OCI-LY7 (cell line): ENCODE measurements around the gene STIM2. TPM values are rescaled to one million over a fixed set of nuclear protein-coding genes. Genes with fewer than 3 reads are reported as not detected.

Experiments used
- BruUV-seq: library from RNA; stranded (reverse); fragments of 400-500 nt; replicated peaks from 2 replicates; lab custom pipeline; 2021; lab: Mats Ljungman, UMichigan
- CTCF ChIA-PET: fragments of 300-600 bp; sonication (Branson Sonifier 250); formaldehyde crosslinking; loops from one replicate; lab custom pipeline; 2022; ENCODE audit warnings: antibody characterized with exemption; ENCODE audit not compliant: unreplicated experiment; lab: Charles Lee
- POLR2A ChIA-PET: fragments of 300-600 bp; sonication (Branson Sonifier 250); formaldehyde crosslinking; loops from one replicate; lab custom pipeline; 2022; ENCODE audit warnings: antibody characterized with exemption; lab: Charles Lee
- DNase-seq: peaks from one replicate; pipeline ENCODE4 v3.0.0-alpha.2; 2015; ENCODE audit warnings: low spot score
- H2AFZ ChIP-seq: fragments of 200-600 bp; sonication (generic), shearing (Covaris generic); 2 replicates; pipeline ENCODE4 v1.6.1; 2014; ENCODE audit warnings: mild to moderate bottlenecking, antibody characterized with exemption, low read length, moderate library complexity
- H3K27ac ChIP-seq: fragments of 200-600 bp; sonication (generic); 2 replicates; pipeline ENCODE4 v1.5.1; 2014; ENCODE audit warnings: mixed run types, low read depth, mild to moderate bottlenecking, moderate library complexity, low read length, inconsistent platforms; ENCODE audit not compliant: poor library complexity, severe bottlenecking
- H3K36me3 ChIP-seq: fragments of 200-600 bp; sonication (generic); 2 replicates; pipeline ENCODE4 v1.6.1; 2014; ENCODE audit warnings: mild to moderate bottlenecking, antibody characterized with exemption, low read length, moderate library complexity, mixed read lengths; ENCODE audit not compliant: insufficient read depth
- H3K4me1 ChIP-seq: fragments of 200-600 bp; sonication (generic); 2 replicates; pipeline ENCODE4 v1.5.1; 2014; ENCODE audit warnings: mild to moderate bottlenecking, low read length; ENCODE audit not compliant: insufficient read depth, poor library complexity, severe bottlenecking
- H3K4me2 ChIP-seq: fragments of 200-600 bp; sonication (generic); 2 replicates; pipeline ENCODE4 v1.6.1; 2014; ENCODE audit warnings: mild to moderate bottlenecking, low read length
- H3K4me3 ChIP-seq: fragments of 200-600 bp; sonication (generic); 2 replicates; pipeline ENCODE4 v1.5.1; 2014; ENCODE audit warnings: mild to moderate bottlenecking, low read depth, low read length; ENCODE audit not compliant: poor library complexity, severe bottlenecking
- H3K79me2 ChIP-seq: fragments of 200-600 bp; sonication (generic); 2 replicates; pipeline ENCODE4 v1.6.1; 2016; ENCODE audit warnings: low read depth, mild to moderate bottlenecking, low read length, moderate library complexity, mixed read lengths; ENCODE audit not compliant: insufficient read depth
- H3K9me2 ChIP-seq: fragments of 200-600 bp; sonication (generic); 2 replicates; pipeline ENCODE4 v1.6.1; 2016; ENCODE audit warnings: mild to moderate bottlenecking, low read length, mixed read lengths; ENCODE audit not compliant: insufficient read depth
- H3K9me3 ChIP-seq: fragments of 200-600 bp; sonication (generic); 2 replicates; pipeline ENCODE4 v1.6.1; 2014; ENCODE audit warnings: mild to moderate bottlenecking, mixed run types, low read length, mixed read lengths
- H4K20me1 ChIP-seq: fragments of 200-600 bp; sonication (generic); 2 replicates; pipeline ENCODE4 v1.6.1; 2014; ENCODE audit warnings: mild to moderate bottlenecking, antibody characterized with exemption, low read length, moderate library complexity, mixed read lengths; ENCODE audit not compliant: insufficient read depth
- EZH2phosphoT487 ChIP-seq: fragments of 200-600 bp; sonication (generic); IDR thresholded peaks from 2 replicates; pipeline ENCODE4 v1.6.1; 2018; ENCODE audit warnings: low read depth, borderline replicate concordance, mild to moderate bottlenecking, mixed run types, antibody characterized with exemption, low read length, moderate library complexity, mixed read lengths
- intact Hi-C: fragments of 100-400 bp; cut with micrococcal nuclease; formaldehyde crosslinking; loops from one replicate; pipeline ENCODE4 v1.10.0; 2022; ENCODE audit not compliant: unreplicated experiment
- total RNA-seq, 2 experiments: library from RNA; depleted of rRNA in 1 of 2; stranded (reverse); fragments of >200 nt in 1 of 2; shearing (Covaris generic) in 1 of 2; gene quantifications; 2 replicates each; pipeline ENCODE4 v1.2.3, GENCODE V29; 2014 to 2022
- TF ChIP-seq, protein P1 (sequence below): fragments of 200-600 bp; sonication (generic); conservative IDR thresholded peaks from 2 replicates; pipeline ENCODE4 v1.5.1; 2014; ENCODE audit warnings: mild to moderate bottlenecking, antibody characterized with exemption, low read length, moderate library complexity, mixed read lengths

STIM2 gene
- total RNA-seq, 2 experiments from 2014 or later: 108 to 309 TPM

DNA sequence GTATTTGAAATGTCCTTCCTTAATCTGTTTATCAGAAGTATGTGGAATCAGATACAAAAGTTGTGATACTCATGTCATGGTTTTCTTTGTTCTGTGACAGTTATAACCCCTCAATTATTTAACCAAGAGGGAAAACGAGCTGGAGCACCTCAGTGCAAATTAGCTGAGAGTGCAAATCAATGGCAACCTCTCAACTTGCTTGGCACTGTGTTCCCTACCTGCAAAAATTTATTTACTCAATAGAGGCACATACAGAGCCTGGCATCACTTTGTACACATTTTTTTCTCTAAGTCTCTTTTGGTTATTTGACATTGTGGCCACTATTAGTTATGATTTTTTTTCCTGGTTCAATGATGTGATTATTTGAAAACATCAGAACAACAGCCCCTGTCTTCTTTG lies 186.2 kb downstream of the STIM2 start:
- no TSS peak for BruUV-seq

DNA sequence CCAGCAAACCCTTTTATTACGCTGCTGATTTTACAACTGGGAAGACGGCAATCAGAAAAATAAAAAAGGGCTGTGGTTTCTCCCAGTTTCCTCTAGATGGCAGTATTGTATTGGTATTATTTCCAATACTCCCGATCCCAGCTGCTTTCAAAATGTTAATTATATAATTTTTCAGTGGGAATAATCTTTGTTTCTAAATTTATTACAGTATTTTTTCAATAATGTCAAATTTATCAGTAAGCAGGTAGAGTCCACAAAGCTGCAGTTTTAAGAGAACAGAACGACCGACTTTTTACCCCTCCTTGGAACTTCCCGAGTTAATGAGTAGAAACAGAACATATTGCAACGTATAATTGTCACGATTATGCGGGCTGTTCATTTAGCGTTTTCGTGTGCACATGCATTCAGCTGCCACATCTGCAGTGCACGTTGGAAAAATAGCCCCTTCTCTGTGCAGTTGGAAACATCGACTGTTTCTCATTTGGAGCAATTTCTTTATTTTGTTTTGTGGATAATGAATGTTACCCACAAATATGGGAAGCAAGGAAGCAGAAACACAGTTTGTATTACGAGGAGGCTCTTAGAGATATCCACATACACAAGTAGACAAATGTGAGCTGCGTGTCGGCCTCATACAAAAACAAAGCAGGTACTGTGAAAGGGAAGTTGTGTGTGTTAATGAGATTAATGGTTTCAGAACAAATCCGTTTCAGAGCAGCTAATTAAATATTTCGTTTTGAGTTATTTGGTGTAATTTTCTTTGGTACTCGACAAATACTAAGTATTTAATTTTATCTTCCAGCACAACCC lies 188.0 kb downstream of the STIM2 start:
- peak; percentile 56 for DNase-seq
- no peaks in the 10 kb centered on the region for H3K79me2 ChIP-seq
- H3K4me1 ChIP-seq: peaks cover 6% of the 10 kb centered on the region
- no peaks in the 10 kb centered on the region for H4K20me1 ChIP-seq
- intact Hi-C loops: loop anchor here (2.0 to 5.0 kb wide), 2 partner anchors 270 to 644 kb away; no protein-coding TSS in a partner anchor
- peaks cover 13% of the 10 kb centered on the region for H3K9me3 ChIP-seq
- H3K36me3 ChIP-seq: no peaks in the 10 kb centered on the region
- no peak for TF ChIP-seq EZH2phosphoT487
- TF ChIP-seq, protein P1, sequence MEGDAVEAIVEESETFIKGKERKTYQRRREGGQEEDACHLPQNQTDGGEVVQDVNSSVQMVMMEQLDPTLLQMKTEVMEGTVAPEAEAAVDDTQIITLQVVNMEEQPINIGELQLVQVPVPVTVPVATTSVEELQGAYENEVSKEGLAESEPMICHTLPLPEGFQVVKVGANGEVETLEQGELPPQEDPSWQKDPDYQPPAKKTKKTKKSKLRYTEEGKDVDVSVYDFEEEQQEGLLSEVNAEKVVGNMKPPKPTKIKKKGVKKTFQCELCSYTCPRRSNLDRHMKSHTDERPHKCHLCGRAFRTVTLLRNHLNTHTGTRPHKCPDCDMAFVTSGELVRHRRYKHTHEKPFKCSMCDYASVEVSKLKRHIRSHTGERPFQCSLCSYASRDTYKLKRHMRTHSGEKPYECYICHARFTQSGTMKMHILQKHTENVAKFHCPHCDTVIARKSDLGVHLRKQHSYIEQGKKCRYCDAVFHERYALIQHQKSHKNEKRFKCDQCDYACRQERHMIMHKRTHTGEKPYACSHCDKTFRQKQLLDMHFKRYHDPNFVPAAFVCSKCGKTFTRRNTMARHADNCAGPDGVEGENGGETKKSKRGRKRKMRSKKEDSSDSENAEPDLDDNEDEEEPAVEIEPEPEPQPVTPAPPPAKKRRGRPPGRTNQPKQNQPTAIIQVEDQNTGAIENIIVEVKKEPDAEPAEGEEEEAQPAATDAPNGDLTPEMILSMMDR: peak; percentile 97
- H3K4me3 ChIP-seq: peak overlapping the region; percentile 44
- H3K9me2 ChIP-seq: no peaks in the 10 kb centered on the region
- BruUV-seq: no TSS peak
- CTCF ChIA-PET: interaction anchor here (1.0 kb wide), 1 partner anchor 568 kb away, joined by 3 read pairs; no protein-coding TSS in a partner anchor
- POLR2A ChIA-PET: interaction anchor here (0.5 to 0.8 kb wide), 5 partner anchors 37 to 590 kb away, joined by 3 to 4 read pairs (median 3); no protein-coding TSS in a partner anchor
- peak overlapping the region; percentile 66; the same call in 1 of the 2 replicates for H2AFZ ChIP-seq
- H3K27ac ChIP-seq: no peak overlapping the region
- peak overlapping the region; percentile 61 for H3K4me2 ChIP-seq

More for the DNA sequence above, 186.2 kb downstream of the STIM2 start:
- POLR2A ChIA-PET: interaction anchor here (0.6 kb wide), 1 partner anchor 9 kb away, joined by 3 read pairs; no protein-coding TSS in a partner anchor
- H3K4me1 ChIP-seq: peaks cover 6% of the 10 kb centered on the region
- peaks cover 13% of the 10 kb centered on the region for H3K9me3 ChIP-seq
- no peak for DNase-seq
- no peak overlapping the region for H3K27ac ChIP-seq
- H3K4me3 ChIP-seq: no peak overlapping the region
- TF ChIP-seq EZH2phosphoT487: no peak
- TF ChIP-seq, protein P1: no peak
- CTCF ChIA-PET: no interaction called here
- H3K9me2 ChIP-seq: no peaks in the 10 kb centered on the region
- H4K20me1 ChIP-seq: no peaks in the 10 kb centered on the region
- no peak overlapping the region for H2AFZ ChIP-seq
- no peak overlapping the region for H3K4me2 ChIP-seq
- H3K36me3 ChIP-seq: no peaks in the 10 kb centered on the region
- intact Hi-C loops: loop anchor here (5.0 kb wide), 1 partner anchor 645 kb away; no protein-coding TSS in a partner anchor
- H3K79me2 ChIP-seq: no peaks in the 10 kb centered on the region
